K562 (cell line): Measurements from ENCODE around the gene ZFP14. TPM values are rescaled to one million over a fixed set of nuclear protein-coding genes. Genes with fewer than 3 reads are reported as not detected.

Experiments used
- ARID1B ChIP-seq: fragments of 450-650 bp; IDR thresholded peaks from 2 replicates; pipeline ENCODE4 v1.6.1; 2016; ENCODE audit warnings: antibody characterized with exemption, mild to moderate bottlenecking, inconsistent platforms
- CXXC5 ChIP-seq: fragments of 250-450 bp; sonication (Bioruptor Pico); IDR thresholded peaks from 2 replicates; pipeline ENCODE4 v1.8.0; 2022; ENCODE audit warnings: inconsistent platforms, mild to moderate bottlenecking, moderate library complexity
- DACH1 ChIP-seq: fragments of 450-650 bp; IDR thresholded peaks from 2 replicates; pipeline ENCODE4 v1.6.1; 2018; ENCODE audit not compliant: partially characterized antibody
- DIDO1 ChIP-seq: fragments of 450-650 bp; IDR thresholded peaks from 2 replicates; pipeline ENCODE4 v1.6.1; 2016; ENCODE audit warnings: low read depth, missing biosample characterization, missing genetic modification characterization
- KLF16 ChIP-seq: IDR thresholded peaks from 2 replicates; pipeline ENCODE4 v1.6.1; 2016; ENCODE audit warnings: antibody characterized with exemption
- RB1 ChIP-seq: fragments of 450-650 bp; IDR thresholded peaks from 2 replicates; pipeline ENCODE4 v1.6.1; 2017; ENCODE audit warnings: low read depth, mild to moderate bottlenecking
- SMARCA4 ChIP-seq: fragments of 450-650 bp; IDR thresholded peaks from 2 replicates; pipeline ENCODE4 v1.6.1; 2016
- SPI1 ChIP-seq: IDR thresholded peaks from 2 replicates; pipeline ENCODE4 v1.6.1; 2011; ENCODE audit warnings: low read depth, low read length, control low read depth, borderline replicate concordance
- ZSCAN32 ChIP-seq: fragments of 450-650 bp; formaldehyde crosslinking; IDR thresholded peaks from 2 replicates; pipeline ENCODE4 v1.4.0; 2020; ENCODE audit warnings: mild to moderate bottlenecking, moderate library complexity
- polyA plus RNA-seq, 8 experiments: library from polyadenylated mRNA; depleted of rRNA in 4 of 8; stranded (reverse) in 5 of 8; unstranded in 3 of 8; fragments of >200 nt; fragmentation: Nextera tagmentation in 2 of 8; fragmentation: Illumina TruSeq in 1 of 8; extraction: Ambion mirVana in 2 of 8; extraction: Trizol in 1 of 8; gene quantifications; 2 replicates each; pipeline versions ENCODE4 v1.2.1 to v1.2.3, GENCODE V29; 2011 to 2014; ENCODE audit warnings: inconsistent platforms in 1 of 8, missing spikeins in 1 of 8
- total RNA-seq, 7 experiments: library from RNA; depleted of rRNA in 6 of 7; stranded (reverse); fragments of >200 nt in 6 of 7; fragmentation: Illumina TruSeq in 2 of 7; extraction: Trizol in 2 of 7; gene quantifications; 2 replicates each; pipeline versions ENCODE4 v1.2.1 to v1.2.3, GENCODE V29; 2011 to 2021; ENCODE audit warnings: low replicate concordance in 1 of 7
- TF ChIP-seq, protein P1 (sequence below): fragments of 250-450 bp; sonication (Bioruptor Pico); IDR thresholded peaks from 2 replicates; pipeline ENCODE4 v1.4.0; 2020; ENCODE audit warnings: mild to moderate bottlenecking, moderate library complexity
- TF ChIP-seq, protein P2 (sequence below), 2 experiments: fragments of 450-650 bp; conservative IDR thresholded peaks; 2 replicates each; pipeline ENCODE4 v1.6.1; 2017; ENCODE audit warnings: mild to moderate bottlenecking in 2 of 2, moderate library complexity in 2 of 2

ZFP14 gene
- total and polyA plus RNA-seq, 9 of the 15 experiments (the other 6 are each of a cell fraction or from before 2014, with no cell fraction given): 0.80 to 1.9 (median 1.4) TPM

DNA sequence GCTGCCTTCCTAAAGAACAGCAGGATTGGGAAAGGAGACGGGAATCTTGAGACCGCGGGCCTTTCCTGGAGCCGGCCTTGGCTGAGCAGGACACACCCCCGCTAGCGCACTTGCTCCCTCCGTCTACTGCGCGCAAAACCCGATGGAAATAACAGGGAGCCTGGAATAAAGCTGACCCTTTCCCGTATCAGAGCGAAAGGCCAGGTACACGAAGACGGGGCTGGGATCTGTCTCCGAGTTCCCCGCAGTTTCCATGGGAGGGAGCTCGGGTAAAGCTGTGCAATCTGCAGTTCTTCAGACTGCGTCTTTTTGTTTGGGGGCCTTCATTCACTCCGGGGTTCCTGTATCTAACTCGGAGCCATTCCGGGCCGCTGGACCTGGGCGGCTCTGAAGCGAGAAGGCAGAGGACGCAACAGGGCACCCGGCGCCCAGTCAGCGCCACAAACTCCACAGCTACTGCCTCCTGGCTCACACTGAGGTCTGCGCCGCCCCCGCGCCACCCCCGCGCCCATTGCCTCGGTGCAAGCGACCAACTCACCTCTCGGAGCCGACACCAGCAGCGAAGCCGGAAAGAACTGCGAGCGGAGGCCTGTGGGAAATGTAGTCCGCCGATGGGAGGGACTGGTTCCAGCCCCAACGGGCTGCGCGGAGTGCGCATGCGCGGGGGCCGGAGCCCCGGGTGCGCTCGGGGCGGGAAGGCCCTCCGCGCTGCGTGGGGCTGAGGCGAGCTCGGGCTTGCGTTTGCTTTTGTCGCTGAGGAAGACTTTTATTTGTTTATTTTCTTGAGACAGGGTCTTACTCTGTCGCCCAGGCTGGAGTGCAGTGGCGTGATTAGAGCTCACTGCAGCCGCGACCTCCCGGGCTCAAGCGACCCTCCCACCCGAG lies at the start of gene ZFP14 (continued):
- TF ChIP-seq, protein P1, sequence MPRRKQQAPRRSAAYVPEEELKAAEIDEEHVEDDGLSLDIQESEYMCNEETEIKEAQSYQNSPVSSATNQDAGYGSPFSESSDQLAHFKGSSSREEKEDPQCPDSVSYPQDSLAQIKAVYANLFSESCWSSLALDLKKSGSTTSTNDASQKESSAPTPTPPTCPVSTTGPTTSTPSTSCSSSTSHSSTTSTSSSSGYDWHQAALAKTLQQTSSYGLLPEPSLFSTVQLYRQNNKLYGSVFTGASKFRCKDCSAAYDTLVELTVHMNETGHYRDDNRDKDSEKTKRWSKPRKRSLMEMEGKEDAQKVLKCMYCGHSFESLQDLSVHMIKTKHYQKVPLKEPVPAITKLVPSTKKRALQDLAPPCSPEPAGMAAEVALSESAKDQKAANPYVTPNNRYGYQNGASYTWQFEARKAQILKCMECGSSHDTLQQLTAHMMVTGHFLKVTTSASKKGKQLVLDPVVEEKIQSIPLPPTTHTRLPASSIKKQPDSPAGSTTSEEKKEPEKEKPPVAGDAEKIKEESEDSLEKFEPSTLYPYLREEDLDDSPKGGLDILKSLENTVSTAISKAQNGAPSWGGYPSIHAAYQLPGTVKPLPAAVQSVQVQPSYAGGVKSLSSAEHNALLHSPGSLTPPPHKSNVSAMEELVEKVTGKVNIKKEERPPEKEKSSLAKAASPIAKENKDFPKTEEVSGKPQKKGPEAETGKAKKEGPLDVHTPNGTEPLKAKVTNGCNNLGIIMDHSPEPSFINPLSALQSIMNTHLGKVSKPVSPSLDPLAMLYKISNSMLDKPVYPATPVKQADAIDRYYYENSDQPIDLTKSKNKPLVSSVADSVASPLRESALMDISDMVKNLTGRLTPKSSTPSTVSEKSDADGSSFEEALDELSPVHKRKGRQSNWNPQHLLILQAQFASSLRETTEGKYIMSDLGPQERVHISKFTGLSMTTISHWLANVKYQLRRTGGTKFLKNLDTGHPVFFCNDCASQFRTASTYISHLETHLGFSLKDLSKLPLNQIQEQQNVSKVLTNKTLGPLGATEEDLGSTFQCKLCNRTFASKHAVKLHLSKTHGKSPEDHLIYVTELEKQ (CRISPR knock-in tag): no peak
- TF ChIP-seq KLF16 (no peak), ZSCAN32 (no peak), CXXC5 (peak; percentile 98), ARID1B (0 out of 2 replicates have a peak, but pooled peaks have one; percentile 27), RB1 (peak; percentile 57; the same call in 1 of the 2 replicates), DACH1 (no peak), DIDO1 (0 out of 2 replicates have a peak, but pooled peaks have one; percentile 15), SMARCA4 (no peak), SPI1 (no peak)
- TF ChIP-seq, protein P2, sequence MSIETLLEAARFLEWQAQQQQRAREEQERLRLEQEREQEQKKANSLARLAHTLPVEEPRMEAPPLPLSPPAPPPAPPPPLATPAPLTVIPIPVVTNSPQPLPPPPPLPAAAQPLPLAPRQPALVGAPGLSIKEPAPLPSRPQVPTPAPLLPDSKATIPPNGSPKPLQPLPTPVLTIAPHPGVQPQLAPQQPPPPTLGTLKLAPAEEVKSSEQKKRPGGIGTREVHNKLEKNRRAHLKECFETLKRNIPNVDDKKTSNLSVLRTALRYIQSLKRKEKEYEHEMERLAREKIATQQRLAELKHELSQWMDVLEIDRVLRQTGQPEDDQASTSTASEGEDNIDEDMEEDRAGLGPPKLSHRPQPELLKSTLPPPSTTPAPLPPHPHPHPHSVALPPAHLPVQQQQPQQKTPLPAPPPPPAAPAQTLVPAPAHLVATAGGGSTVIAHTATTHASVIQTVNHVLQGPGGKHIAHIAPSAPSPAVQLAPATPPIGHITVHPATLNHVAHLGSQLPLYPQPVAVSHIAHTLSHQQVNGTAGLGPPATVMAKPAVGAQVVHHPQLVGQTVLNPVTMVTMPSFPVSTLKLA (conservative IDR thresholded peaks at IDR 0.05): peak in 1 of 2 experiments; percentile 66; a peak in 2 of 4 replicates
